Measurements from ENCODE around the gene DNAJC13.

DNA sequence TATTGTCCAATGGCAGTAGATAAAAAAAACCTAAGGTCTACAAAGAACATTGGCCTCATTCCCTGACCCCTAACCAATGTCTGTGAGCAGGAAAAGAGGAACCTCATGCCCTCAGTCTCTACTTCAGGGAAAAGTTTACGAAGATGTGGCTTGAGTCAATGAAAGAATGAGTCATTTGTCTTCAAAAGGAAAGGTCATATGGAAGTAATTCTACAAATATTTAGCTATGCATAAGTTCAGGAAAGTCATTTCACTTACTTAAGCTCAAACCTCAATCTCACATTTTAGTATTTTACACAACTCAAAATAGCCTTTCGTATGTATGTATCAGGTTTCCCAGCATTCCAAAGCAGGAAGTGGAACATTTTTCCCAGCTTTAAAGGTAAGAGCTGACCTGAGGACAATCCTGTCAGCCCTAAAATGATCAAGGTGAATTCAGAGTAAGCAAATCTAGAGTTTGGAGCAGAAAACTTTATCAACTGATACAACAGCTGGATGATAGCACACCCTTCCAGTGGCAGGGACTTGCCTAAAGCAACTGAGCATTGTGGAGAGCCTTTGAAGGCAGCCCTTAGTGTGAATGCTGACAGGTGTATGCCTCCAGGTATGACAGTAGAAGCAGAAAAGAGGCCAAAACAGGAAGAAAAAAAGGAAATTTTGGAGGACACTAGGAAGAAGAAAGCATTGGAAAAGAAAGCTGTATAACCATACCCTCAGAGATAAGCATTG, 125.9 kb downstream of the DNAJC13 start:
- TF ChIP-seq POLR2A (IDR thresholded peaks at IDR 0.05; ENCODE audit: low read length) (no peak), GATA1 (IDR thresholded peaks at IDR 0.05; ENCODE audit: low read depth, low read length) (no peak)

All from erythroblast (primary cell).